ENCODE measurements around the gene TMEM63A.
"Not testable (repeated sequence)": the region's sequence is repeated elsewhere in the genome, so short reads cannot be mapped to it uniquely, and the experiment has no call there.

Gene TMEM63A

DNA sequence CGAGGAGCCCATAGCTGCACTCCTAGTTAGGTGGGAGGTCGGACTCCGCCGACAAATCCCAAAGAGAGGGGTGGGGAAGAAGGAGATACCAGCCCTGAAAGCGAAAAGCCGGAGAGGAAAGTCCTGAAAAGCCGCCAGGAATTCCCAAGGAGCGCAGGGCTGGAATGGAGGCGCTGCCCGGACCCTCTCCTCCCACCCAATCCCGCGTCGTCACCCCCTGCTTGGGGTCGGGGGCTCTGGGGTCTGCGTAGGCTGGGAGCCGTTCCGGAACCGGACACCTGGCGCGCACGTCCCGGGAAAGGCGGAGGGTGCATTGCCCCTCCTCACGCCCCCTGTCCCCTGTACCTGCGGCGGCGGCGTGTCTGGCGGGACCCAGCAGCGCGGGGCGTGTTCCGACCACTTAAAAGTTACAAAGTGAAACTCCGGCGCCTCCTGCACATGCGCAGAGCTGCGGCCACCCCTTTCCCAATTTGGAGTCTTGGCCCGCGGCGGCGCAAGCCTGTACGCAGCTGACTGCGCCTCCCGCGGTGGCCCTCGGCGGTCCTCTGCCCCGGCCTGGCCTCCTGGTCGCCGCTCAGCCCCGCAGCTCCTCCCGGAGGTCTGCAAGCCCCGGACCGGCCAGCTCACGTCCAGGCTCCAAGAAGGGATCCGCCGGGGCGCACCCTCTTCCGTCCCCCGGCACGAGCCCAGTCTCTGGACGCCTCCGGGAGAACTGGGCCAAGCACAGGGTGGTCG is at the start of gene TMEM63A:
Gene TMEM63A (minus strand): TSS at position 422 of the 735 bp plus-strand sequence. CDS start 4,800 bp downstream, outside the sequence.
- Histone ChIP-seq H3K4me3 (ENCODE audit: low read length) (peak within 1 kb of the TSS; percentile 63; the same call in 1 of the 2 replicates), H3K27ac (ENCODE audit: low read length) (no peak within 1 kb of the TSS), H3K4me1 (ENCODE audit: control insufficient read depth, insufficient read depth, low read length) (0 out of 2 replicates have a peak, but pooled peaks cover 3% of the 10 kb centered on the region), H3K36me3 (ENCODE audit: control insufficient read depth, insufficient read depth, low read length) (0 out of 2 replicates have a peak, but pooled peaks cover 3% of the 10 kb centered on the region), H3K27me3 (ENCODE audit: control insufficient read depth, insufficient read depth, low read length) (no peaks in the 10 kb centered on the region), H3K9me3 (ENCODE audit: control insufficient read depth, insufficient read depth, low read length) (no peaks in the 10 kb centered on the region)
- no CpG with 5 or more reads among the region's 64 CpGs for WGBS (ENCODE audit: insufficient coverage, insufficient read length)
- DNase-seq (ENCODE audit: low read depth, low spot score), result no peak

DNA sequence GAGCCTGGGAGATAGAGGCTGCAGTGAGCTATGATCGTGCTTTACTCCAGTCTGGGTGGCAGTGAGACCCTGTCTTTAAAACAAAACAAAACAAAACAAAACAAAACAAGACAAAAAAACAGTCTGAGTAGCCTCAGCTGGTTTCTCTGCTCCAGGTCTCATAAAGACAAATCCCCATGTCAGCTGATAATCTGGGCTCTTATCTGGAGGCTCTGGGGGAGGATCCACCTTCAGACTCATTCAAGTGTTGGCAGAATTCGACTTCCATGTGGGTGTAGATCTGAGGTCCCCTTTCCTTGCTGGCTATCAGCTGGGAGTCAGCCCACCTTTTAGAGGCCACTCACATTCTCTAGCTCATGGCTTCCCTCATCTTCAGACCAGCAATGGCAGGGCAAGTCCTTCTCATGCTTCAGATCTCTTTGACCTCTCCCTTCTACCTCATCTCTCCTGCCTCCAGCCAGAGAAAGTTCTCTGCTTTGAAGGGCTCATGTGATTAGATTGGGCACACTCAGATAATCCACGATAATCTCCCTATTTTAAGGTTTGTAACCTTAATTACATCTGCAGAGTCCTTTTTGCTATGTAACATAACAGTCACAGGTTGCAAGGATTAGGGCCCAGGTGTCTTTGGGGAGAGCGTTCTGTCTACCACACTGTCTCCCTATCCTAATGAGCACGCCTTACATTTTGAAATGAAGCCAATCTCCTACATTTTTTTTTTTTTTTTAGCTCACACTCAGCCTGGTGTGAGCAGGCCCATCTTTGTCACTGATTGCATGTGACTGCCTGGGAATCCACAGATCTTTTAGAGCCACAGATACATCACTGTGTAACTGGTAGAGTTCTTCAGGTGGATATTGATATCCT is 49.3 kb upstream of the TMEM63A start:
- no CpG with 5 or more reads among the region's 5 CpGs for WGBS (ENCODE audit: insufficient coverage, insufficient read length)
- no peaks in the 10 kb centered on the region for H3K4me1 ChIP-seq (ENCODE audit: control insufficient read depth, insufficient read depth, low read length)
- H3K27me3 ChIP-seq (ENCODE audit: control insufficient read depth, insufficient read depth, low read length), result no peaks in the 10 kb centered on the region
- H3K9me3 ChIP-seq (ENCODE audit: control insufficient read depth, insufficient read depth, low read length), result no peaks in the 10 kb centered on the region
- H3K4me3 ChIP-seq (ENCODE audit: low read length), result no peak overlapping the region
- H3K27ac ChIP-seq (ENCODE audit: low read length), result no peak overlapping the region
- no peaks in the 10 kb centered on the region for H3K36me3 ChIP-seq (ENCODE audit: control insufficient read depth, insufficient read depth, low read length)
- DNase-seq (ENCODE audit: low read depth, low spot score), result no peak

DNA sequence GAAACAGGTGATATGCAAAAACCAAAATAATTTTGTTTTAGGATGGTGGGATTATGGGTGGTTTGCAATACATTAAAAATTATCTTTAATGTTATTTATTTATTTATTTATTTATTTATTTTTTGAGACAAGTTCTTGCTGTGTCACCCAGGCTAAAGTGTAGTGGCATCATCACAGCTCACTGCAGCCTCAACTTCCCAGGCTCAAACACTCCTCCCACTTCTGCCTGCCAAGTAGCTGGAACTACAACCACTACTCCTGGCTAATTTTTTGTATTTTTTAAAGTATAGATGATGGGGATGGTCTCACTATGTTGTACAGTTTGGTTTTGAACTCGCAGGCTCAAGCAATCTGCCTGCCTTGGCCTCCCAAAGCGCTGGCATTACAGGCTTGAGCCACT is 48.4 kb upstream of the TMEM63A start:
- no peak overlapping the region for H3K27ac ChIP-seq (ENCODE audit: low read length)
- H3K36me3 ChIP-seq (ENCODE audit: control insufficient read depth, insufficient read depth, low read length), result no peaks in the 10 kb centered on the region
- H3K4me1 ChIP-seq (ENCODE audit: control insufficient read depth, insufficient read depth, low read length), result no peaks in the 10 kb centered on the region
- no peak for DNase-seq (ENCODE audit: low read depth, low spot score)
- H3K4me3 ChIP-seq (ENCODE audit: low read length), result no peak overlapping the region
- WGBS (ENCODE audit: insufficient coverage, insufficient read length), result no CpG with 5 or more reads among the region's 2 CpGs
- H3K9me3 ChIP-seq (ENCODE audit: control insufficient read depth, insufficient read depth, low read length), result no peaks in the 10 kb centered on the region
- H3K27me3 ChIP-seq (ENCODE audit: control insufficient read depth, insufficient read depth, low read length), result no peaks in the 10 kb centered on the region

DNA sequence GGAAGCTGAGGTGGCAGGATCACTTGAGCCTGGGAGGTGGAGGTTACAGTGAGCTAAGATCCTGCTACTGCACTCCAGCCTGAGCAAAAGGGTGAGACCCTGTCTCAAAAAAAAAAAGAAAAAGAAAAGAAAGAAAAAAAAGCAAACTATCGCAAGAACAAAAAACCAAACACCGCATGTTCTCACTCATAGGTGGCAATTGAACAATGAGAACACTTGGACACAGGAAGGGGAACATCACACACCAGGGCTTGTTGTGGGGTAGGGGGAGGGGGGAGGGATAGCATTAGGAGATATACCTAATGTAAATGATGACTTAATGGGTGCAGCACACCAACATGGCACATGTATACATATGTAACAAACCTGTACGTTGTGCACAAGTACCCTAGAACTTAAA is 47.3 kb upstream of the TMEM63A start:
- not testable (repeated sequence) for H3K9me3 ChIP-seq (ENCODE audit: control insufficient read depth, insufficient read depth, low read length); H3K4me3 ChIP-seq (ENCODE audit: low read length); H3K27ac ChIP-seq (ENCODE audit: low read length); H3K4me1 ChIP-seq (ENCODE audit: control insufficient read depth, insufficient read depth, low read length); H3K27me3 ChIP-seq (ENCODE audit: control insufficient read depth, insufficient read depth, low read length); H3K36me3 ChIP-seq (ENCODE audit: control insufficient read depth, insufficient read depth, low read length); DNase-seq (ENCODE audit: low read depth, low spot score)
- WGBS (ENCODE audit: insufficient coverage, insufficient read length), result no CpG with 5 or more reads among the region's 3 CpGs

DNA sequence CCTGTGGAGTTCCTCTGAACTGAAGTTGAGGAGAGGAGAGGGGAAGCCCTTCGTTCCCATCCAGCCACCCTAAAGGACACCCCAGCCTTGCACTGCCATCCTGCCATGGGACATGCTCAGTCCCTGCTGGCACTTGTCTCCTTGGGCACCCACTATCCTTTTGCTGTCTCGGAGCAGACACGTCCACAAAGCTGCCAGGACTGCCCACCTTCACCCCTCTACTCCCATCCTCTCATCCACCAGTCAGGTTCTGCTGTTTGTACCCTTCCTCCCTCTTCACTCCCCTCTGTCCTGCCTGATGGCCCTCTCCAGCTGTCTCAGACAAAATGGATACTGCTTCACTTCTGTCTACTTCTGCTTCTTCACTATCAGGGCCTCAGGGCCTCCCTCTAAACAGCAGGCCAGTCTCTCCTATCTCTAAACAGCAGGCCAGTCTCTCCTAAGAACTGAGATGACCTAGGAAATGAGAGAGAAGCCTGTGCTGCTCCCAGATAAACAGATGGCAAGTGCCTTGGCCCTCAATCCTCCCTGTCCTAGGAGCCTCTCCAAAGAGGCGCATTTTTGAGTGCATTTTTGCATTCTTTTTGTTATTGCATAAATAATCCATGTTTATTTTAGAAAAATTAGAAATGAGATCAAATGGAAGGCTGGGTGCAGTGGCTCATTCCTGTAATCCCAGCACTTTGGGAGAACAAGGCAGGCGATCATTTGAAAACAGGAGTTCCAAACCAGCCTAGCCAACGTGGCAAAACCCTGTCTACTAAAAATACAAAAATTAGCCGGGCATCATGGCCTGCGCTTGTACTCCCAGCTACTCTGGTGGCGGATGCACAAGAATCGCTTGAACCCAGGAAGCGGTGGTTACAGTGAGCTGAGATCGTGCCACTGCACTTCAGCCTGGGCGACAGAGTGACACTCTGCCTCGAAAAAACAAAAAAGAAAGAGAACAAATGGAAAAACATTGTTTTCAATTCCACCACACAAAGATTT is 46.3 kb upstream of the TMEM63A start:
- no peak overlapping the region for H3K27ac ChIP-seq (ENCODE audit: low read length)
- H3K27me3 ChIP-seq (ENCODE audit: control insufficient read depth, insufficient read depth, low read length), result no peaks in the 10 kb centered on the region
- H3K4me1 ChIP-seq (ENCODE audit: control insufficient read depth, insufficient read depth, low read length), result no peaks in the 10 kb centered on the region
- H3K36me3 ChIP-seq (ENCODE audit: control insufficient read depth, insufficient read depth, low read length), result no peaks in the 10 kb centered on the region
- no peak for DNase-seq (ENCODE audit: low read depth, low spot score)
- no CpG with 5 or more reads among the region's 14 CpGs for WGBS (ENCODE audit: insufficient coverage, insufficient read length)
- no peak overlapping the region for H3K4me3 ChIP-seq (ENCODE audit: low read length)
- H3K9me3 ChIP-seq (ENCODE audit: control insufficient read depth, insufficient read depth, low read length), result no peaks in the 10 kb centered on the region

DNA sequence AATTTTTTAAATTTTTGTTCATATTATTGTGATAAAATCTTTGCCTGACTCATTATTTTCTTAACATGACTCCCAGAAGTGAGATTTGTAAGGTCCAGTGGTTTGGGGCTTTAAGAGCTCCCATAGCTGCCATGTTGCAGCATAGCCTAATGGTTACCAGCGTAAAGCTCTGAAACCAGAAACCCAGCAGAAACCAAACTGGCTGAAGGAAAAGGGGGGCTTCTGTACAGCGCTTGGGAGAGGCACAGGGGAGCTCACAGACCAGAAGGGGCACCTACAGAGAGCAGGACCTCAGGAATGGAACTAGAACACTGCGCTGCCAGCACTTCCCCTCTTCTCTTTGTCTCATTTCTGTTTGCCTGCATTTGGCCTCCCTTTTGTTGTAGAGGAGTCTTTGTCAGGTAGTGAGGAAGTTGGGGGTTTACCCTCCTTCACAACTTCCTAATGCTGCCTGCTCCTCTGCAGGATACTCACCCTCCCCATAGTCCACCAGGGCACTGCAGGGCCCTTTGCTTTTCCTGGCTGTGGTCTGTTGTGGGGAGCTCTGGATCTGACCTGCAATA is 44.5 kb upstream of the TMEM63A start:
- H3K9me3 ChIP-seq (ENCODE audit: control insufficient read depth, insufficient read depth, low read length), result no peaks in the 10 kb centered on the region
- H3K27ac ChIP-seq (ENCODE audit: low read length), result no peak overlapping the region
- no peaks in the 10 kb centered on the region for H3K27me3 ChIP-seq (ENCODE audit: control insufficient read depth, insufficient read depth, low read length)
- no peak for DNase-seq (ENCODE audit: low read depth, low spot score)
- peaks cover 6% of the 10 kb centered on the region for H3K36me3 ChIP-seq (ENCODE audit: control insufficient read depth, insufficient read depth, low read length)
- no CpG with 5 or more reads among the region's 3 CpGs for WGBS (ENCODE audit: insufficient coverage, insufficient read length)
- H3K4me1 ChIP-seq (ENCODE audit: control insufficient read depth, insufficient read depth, low read length), result no peaks in the 10 kb centered on the region
- no peak overlapping the region for H3K4me3 ChIP-seq (ENCODE audit: low read length)

DNA sequence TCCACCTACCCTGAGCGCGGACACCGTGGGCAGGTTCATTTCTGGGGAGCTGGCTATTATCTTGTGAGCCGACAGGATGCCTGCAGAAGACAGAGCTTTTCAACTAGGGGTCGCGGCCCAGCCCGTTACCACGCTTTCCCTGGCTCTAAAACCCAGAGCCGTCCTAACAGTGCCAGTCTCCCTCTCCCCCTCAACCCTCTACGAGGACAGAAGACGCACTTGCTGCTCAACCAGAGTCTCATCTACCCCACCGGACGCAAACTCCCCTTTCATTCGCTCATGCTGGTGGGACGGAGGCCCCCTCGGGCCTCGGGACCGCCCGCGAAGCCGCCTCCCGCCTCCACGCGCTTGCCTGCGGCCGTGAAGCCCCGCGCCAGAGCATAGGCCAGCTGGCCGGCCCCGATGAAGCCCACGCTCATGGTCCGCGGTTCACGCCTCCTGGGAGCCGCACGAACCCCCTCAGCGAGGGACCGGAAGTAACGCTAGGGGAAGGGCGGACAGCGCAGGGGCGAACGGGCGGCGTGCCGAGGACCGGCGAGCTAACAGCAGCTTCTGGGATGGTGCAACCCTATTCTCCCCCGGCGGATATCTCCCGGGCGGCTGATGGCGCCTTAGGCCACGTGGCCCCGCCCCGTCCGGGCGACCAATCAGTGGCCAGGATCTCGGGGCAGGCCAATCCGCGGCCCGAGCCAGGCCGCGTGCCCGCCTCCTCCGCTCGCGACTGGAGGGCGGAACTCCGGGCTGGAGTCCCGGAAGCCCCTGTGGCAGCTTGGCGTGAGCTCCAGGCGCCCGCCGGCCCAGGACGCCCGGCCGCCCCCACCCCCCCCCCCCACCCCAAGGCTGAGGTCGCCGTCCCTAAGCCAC is 41.7 kb upstream of the TMEM63A start, which contains the start of gene PYCR2:
Gene PYCR2 (minus strand): TSS at position 559 of the 864 bp plus-strand sequence. CDS start 140 bp downstream, at position 419.
- Histone ChIP-seq H3K27ac (ENCODE audit: low read length) (no peak within 1 kb of the TSS), H3K9me3 (ENCODE audit: control insufficient read depth, insufficient read depth, low read length) (no peaks in the 10 kb centered on the region), H3K4me1 (ENCODE audit: control insufficient read depth, insufficient read depth, low read length) (no peaks in the 10 kb centered on the region), H3K27me3 (ENCODE audit: control insufficient read depth, insufficient read depth, low read length) (no peaks in the 10 kb centered on the region), H3K4me3 (ENCODE audit: low read length) (peak within 1 kb of the TSS; percentile 67), H3K36me3 (ENCODE audit: control insufficient read depth, insufficient read depth, low read length) (peaks cover 20% of the 10 kb centered on the region)
- no CpG with 5 or more reads among the region's 80 CpGs for WGBS (ENCODE audit: insufficient coverage, insufficient read length)
- DNase-seq (ENCODE audit: low read depth, low spot score), result peak; percentile 87

DNA sequence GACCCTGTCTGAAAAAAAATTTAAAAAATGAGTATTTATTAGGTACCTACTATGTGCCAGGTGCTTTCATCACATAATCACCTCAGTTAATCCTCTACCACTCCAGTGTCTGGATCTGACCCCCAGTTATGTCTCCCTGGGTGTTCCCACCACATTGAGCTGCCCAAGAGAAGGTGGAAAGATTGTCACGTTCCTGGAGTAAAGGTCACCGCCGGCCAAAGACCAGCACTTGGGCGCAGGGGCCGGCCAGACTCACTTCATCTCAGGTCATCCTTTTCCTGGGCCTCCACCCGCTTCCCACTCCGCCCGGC is 41.2 kb upstream of the TMEM63A start:
- peaks cover 20% of the 10 kb centered on the region for H3K36me3 ChIP-seq (ENCODE audit: control insufficient read depth, insufficient read depth, low read length)
- H3K4me3 ChIP-seq (ENCODE audit: low read length), result peak overlapping the region; percentile 67
- no peaks in the 10 kb centered on the region for H3K9me3 ChIP-seq (ENCODE audit: control insufficient read depth, insufficient read depth, low read length)
- WGBS (ENCODE audit: insufficient coverage, insufficient read length), result no CpG with 5 or more reads among the region's 8 CpGs
- DNase-seq (ENCODE audit: low read depth, low spot score), result no peak
- H3K4me1 ChIP-seq (ENCODE audit: control insufficient read depth, insufficient read depth, low read length), result no peaks in the 10 kb centered on the region
- H3K27ac ChIP-seq (ENCODE audit: low read length), result no peak overlapping the region
- H3K27me3 ChIP-seq (ENCODE audit: control insufficient read depth, insufficient read depth, low read length), result no peaks in the 10 kb centered on the region
